CD4-positive, alpha-beta T cell treated with Interleukin-17A for 1 hour (primary cell): Measurements from ENCODE around the gene RALGAPA1.
"Not testable (repeated sequence)": the region's sequence is repeated elsewhere in the genome, so short reads cannot be mapped to it uniquely, and the experiment has no call there.

ENCODE experiments used
- DNase-seq: peaks from one replicate; pipeline ENCODE4 v3.0.0-alpha.2; 2020

Gene RALGAPA1

GRCh38 chr14:35808638-35809563 is at the start of gene RALGAPA1:
TSS of gene RALGAPA1 (minus strand) at chr14:35809295. CDS start at chr14:35808835, 460 bp downstream.
- DNase-seq = peak; percentile 97

GRCh38 chr14:35858521-35859209 is 49.6 kb upstream of the RALGAPA1 start:
- DNase-seq = no peak

GRCh38 chr14:35855876-35856481 is 46.9 kb upstream of the RALGAPA1 start:
- DNase-seq = no peak

- no peak for DNase-seq
Observed at GRCh38 chr14:35854696-35855270, 45.7 kb upstream of the RALGAPA1 start.

- DNase-seq = no peak
Observed at GRCh38 chr14:35853225-35853624, 44.1 kb upstream of the RALGAPA1 start.

GRCh38 chr14:35851823-35852222 is 42.7 kb upstream of the RALGAPA1 start:
- DNase-seq = no peak

- DNase-seq = no peak
Observed at GRCh38 chr14:35849122-35849521, 40.0 kb upstream of the RALGAPA1 start.

- no peak for DNase-seq
Observed at GRCh38 chr14:35847636-35848035, 38.5 kb upstream of the RALGAPA1 start.

- DNase-seq = no peak
Observed at GRCh38 chr14:35844494-35844893, 35.4 kb upstream of the RALGAPA1 start.

- DNase-seq = not testable (repeated sequence)
Observed at GRCh38 chr14:35842245-35842644, 33.1 kb upstream of the RALGAPA1 start.

GRCh38 chr14:35841704-35842103 is 32.6 kb upstream of the RALGAPA1 start:
- not testable (repeated sequence) for DNase-seq

GRCh38 chr14:35835208-35835982 is 26.3 kb upstream of the RALGAPA1 start:
- no peak for DNase-seq

- DNase-seq = no peak
Observed at GRCh38 chr14:35829449-35829848, 20.4 kb upstream of the RALGAPA1 start.

GRCh38 chr14:35827678-35828472 is 18.8 kb upstream of the RALGAPA1 start:
- no peak for DNase-seq

GRCh38 chr14:35826952-35827416 is 17.9 kb upstream of the RALGAPA1 start:
- no peak for DNase-seq

GRCh38 chr14:35826218-35826951 is 17.3 kb upstream of the RALGAPA1 start, which contains the start of gene BRMS1L:
TSS of gene BRMS1L (plus strand) at chr14:35826338. CDS start at chr14:35826517, 179 bp downstream.
- DNase-seq = peak; percentile 97

GRCh38 chr14:35825968-35826217 is 16.8 kb upstream of the RALGAPA1 start:
- no peak for DNase-seq

- DNase-seq = not testable (repeated sequence)
Observed at GRCh38 chr14:35824446-35825165, 15.5 kb upstream of the RALGAPA1 start.

- DNase-seq = no peak
Observed at GRCh38 chr14:35822501-35822900, 13.4 kb upstream of the RALGAPA1 start.
